GM12891 (cell line): Measurements from ENCODE around the gene YIPF6.
"Not testable (repeated sequence)": the region's sequence is repeated elsewhere in the genome, so short reads cannot be mapped to it uniquely, and the experiment has no call there.

Source experiments
- POLR2A ChIP-seq: IDR thresholded peaks from 2 replicates; pipeline ENCODE4 v1.6.1; 2011; ENCODE audit warnings: low read depth, low read length, control low read depth
- TAF1 ChIP-seq: IDR thresholded peaks from 2 replicates; pipeline ENCODE4 v1.6.1; 2011; ENCODE audit warnings: low read depth, low read length, control low read depth

DNA sequence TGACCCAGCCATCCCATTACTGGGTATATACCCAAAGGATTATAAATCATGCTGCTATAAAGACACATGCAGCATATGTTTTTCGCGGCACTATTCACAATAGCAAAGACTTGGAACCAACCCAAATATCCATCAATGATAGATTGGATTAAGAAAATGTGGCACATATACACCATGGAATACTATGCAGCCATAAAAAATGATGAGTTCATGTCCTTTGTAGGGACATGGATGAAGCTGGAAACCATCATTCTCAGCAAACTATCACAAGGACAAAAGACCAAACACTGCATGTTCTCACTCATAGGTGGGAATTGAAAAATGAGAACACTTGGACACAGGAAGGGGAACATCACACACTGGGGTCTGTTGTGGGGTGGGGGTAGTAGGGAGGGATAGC, 5.1 kb upstream of the YIPF6 start:
- TF ChIP-seq POLR2A, TAF1: not testable (repeated sequence)
